ENCODE measurements around the gene FBXW8. TPM values are rescaled to one million over a fixed set of nuclear protein-coding genes. Genes with fewer than 3 reads are reported as not detected.

Gene FBXW8
- total RNA-seq, 1 donor from 2014 or later = 3.3 TPM

DNA sequence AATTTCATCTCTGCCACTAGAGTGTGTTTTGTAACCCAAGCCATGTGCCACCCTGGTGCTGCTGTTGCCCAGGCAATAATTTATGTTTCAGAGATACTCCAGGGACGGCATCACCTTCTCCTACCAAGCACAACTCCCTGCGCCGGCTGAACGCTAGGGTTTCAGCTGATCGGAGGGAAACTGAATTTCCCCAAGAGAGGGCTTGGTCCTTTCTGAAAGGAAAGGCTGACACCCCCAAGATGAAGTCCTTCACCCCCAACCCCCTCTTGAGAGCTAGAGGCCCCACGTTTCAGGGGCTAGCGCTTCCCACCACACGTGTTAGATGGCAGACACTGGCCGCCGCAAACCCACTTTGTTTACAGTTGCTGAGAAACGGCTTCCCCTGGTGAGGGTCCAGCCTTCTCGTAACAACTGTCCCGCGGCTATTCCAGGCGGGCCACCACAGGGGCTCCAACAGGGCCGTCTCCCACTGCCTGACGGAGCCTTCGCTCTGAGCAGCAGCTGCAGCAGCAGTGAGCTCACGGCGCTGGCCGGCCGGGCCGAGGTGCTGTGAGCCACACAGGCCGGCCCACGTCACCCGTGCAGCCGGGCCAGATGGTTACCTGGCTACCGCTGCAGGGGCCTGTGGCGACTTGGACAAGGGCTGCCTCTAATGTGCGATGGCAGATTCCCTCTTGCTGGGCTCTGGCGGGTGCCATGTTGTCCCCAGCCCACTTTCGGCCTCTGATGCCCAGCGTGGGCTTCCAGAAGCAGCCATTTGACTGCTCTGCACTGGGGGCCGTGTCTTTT is 122.0 kb downstream of the FBXW8 start:
- Histone ChIP-seq H3K4me1 (no peaks in the 10 kb centered on the region), H3K9me3 (no peaks in the 10 kb centered on the region), H3K36me3 (peaks cover 10 to 19% of the 10 kb centered on the region in 2 donors), H3K27me3 (peaks cover 7% of the 10 kb centered on the region), H3K27ac (no peak overlapping the region), H3K4me3 (peak overlapping the region in 1 of 2 donors; percentile 26)
- peak in 1 of 2 donors; percentile 52 for DNase-seq (ENCODE audit: low spot score in 2 of 2)
- TF ChIP-seq, protein P1, sequence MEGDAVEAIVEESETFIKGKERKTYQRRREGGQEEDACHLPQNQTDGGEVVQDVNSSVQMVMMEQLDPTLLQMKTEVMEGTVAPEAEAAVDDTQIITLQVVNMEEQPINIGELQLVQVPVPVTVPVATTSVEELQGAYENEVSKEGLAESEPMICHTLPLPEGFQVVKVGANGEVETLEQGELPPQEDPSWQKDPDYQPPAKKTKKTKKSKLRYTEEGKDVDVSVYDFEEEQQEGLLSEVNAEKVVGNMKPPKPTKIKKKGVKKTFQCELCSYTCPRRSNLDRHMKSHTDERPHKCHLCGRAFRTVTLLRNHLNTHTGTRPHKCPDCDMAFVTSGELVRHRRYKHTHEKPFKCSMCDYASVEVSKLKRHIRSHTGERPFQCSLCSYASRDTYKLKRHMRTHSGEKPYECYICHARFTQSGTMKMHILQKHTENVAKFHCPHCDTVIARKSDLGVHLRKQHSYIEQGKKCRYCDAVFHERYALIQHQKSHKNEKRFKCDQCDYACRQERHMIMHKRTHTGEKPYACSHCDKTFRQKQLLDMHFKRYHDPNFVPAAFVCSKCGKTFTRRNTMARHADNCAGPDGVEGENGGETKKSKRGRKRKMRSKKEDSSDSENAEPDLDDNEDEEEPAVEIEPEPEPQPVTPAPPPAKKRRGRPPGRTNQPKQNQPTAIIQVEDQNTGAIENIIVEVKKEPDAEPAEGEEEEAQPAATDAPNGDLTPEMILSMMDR (IDR thresholded peaks at IDR 0.05) = no peak
- intact Hi-C loops (cut with DNase I) = no loop called here

- H3K36me3 ChIP-seq = peaks cover 2 to 11% of the 10 kb centered on the region in 2 donors
- TF ChIP-seq, protein P1 (IDR thresholded peaks at IDR 0.05) = no peak
- peaks cover 7% of the 10 kb centered on the region for H3K27me3 ChIP-seq
- intact Hi-C loops (cut with DNase I) = no loop called here
- H3K27ac ChIP-seq = no peak overlapping the region
- peak overlapping the region in 1 of 2 donors; percentile 26 for H3K4me3 ChIP-seq
- no peak for DNase-seq (ENCODE audit: low spot score in 2 of 2)
- H3K9me3 ChIP-seq = no peaks in the 10 kb centered on the region
- H3K4me1 ChIP-seq = no peaks in the 10 kb centered on the region
These were observed 122.9 kb downstream of the FBXW8 start for GRCh38 chr12:117033382-117034221.

GRCh38 chr12:117034249-117034648 is 123.5 kb downstream of the FBXW8 start:
- Histone ChIP-seq H3K27ac (no peak overlapping the region), H3K36me3 (peaks cover 0 to 5% of the 10 kb centered on the region in 2 donors), H3K9me3 (no peaks in the 10 kb centered on the region), H3K4me1 (no peaks in the 10 kb centered on the region), H3K4me3 (no peak overlapping the region), H3K27me3 (peaks cover 7% of the 10 kb centered on the region)
- intact Hi-C loops (cut with DNase I) = no loop called here
- TF ChIP-seq, protein P1 (IDR thresholded peaks at IDR 0.05) = no peak
- DNase-seq (ENCODE audit: low spot score in 2 of 2) = no peak

DNA sequence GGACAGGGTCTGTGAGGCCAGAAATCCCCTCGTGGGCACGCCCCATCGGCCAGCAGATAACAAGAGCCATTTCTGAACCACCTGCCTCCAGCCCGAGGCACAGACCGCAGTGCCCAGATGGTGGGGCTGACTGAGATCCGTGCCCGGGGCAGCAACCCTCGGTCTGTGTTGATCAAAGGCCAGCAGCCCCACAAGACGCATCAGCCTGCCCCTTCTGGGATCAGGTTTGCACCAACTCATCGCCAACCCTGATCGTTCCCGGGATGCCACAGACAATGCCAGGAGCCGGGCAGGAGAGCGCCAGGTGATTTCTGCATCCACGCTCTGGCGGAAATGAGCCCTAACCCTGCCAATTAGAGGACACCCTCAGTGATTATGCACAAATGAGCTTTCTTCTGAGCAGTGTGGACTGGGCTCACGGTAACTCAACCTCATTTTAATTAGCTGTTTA is 124.0 kb downstream of the FBXW8 start:
- TF ChIP-seq, protein P1 (IDR thresholded peaks at IDR 0.05) = no peak
- no peaks in the 10 kb centered on the region for H3K9me3 ChIP-seq
- no peak overlapping the region for H3K27ac ChIP-seq
- H3K4me1 ChIP-seq = no peaks in the 10 kb centered on the region
- peaks cover 7% of the 10 kb centered on the region for H3K27me3 ChIP-seq
- no peak overlapping the region for H3K4me3 ChIP-seq
- DNase-seq (ENCODE audit: low spot score in 2 of 2) = no peak
- intact Hi-C loops (cut with DNase I) = no loop called here
- H3K36me3 ChIP-seq = peaks cover 0 to 4% of the 10 kb centered on the region in 2 donors

- TF ChIP-seq, protein P1 (IDR thresholded peaks at IDR 0.05) = no peak
- Histone ChIP-seq H3K4me3 (no peak overlapping the region), H3K9me3 (no peaks in the 10 kb centered on the region), H3K27ac (no peak overlapping the region), H3K27me3 (peaks cover 7% of the 10 kb centered on the region), H3K36me3 (no peaks in the 10 kb centered on the region), H3K4me1 (no peaks in the 10 kb centered on the region)
- intact Hi-C loops (cut with DNase I) = no loop called here
- no peak for DNase-seq (ENCODE audit: low spot score in 2 of 2)
These were observed 124.5 kb downstream of the FBXW8 start for GRCh38 chr12:117035287-117035686.

All from ascending aorta (tissue), 2 donors.